ENCODE measurements around the gene TMEM72.

TMEM72 gene

DNA sequence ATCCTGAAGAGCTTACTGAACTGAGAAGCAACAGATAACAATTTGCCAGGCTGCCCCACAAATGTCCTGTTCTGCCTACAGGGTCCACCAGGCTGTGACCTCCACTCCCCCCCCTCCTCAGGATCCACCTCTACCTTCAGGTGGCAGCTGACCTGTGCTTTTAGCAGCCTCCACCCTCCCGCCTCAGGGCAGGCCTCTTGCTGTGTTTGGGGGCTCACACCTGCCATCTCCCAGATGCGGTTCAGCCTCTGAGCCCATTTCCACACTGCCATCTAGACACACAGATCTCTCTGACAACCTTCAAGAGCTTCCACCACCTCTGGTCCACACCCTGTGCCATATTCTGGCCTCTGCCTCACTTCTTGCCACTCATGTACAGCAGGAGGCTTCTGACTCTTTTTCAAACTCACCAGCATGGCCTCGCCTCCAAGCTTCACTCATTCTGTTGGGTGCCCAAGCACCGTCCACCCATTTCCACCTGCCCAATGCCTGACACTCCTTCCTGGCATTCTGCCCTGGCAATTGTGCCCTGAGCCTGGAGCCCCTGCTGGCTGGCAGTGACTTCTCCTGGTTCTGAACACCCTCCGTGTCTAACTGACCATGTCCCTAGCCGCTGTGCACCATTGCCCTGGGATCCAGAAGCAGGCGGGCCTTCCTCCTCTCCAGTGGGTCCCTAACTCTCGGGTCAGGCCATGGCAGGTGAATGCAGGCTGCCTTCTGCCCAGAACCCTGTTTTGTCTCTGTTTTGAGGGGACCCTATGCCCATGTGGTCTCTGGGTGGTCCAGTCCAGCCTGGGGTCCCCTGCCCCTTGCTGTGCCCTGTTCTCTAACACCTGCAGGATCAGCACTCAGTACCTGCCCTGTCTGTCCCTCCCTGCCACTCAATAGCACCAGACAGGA is 18.5 kb downstream of the TMEM72 start:
- Histone ChIP-seq H2AFZ (ENCODE audit: low read length) (no peak overlapping the region), H3K4me3 (ENCODE audit: low read length, poor library complexity, severe bottlenecking) (no peak overlapping the region), H3K9me3 (ENCODE audit: insufficient read depth, low read depth, low read length) (no peaks in the 10 kb centered on the region), H3F3A (ENCODE audit: low read depth) (no peaks in the 10 kb centered on the region), H3K79me2 (ENCODE audit: insufficient read depth, low read length) (no peaks in the 10 kb centered on the region), H3K36me3 (ENCODE audit: insufficient read depth, low read length) (no peaks in the 10 kb centered on the region), H3K9ac (ENCODE audit: low read depth, low read length, poor library complexity, severe bottlenecking) (no peak overlapping the region), H3K4me1 (ENCODE audit: insufficient read depth, low read length, poor library complexity, severe bottlenecking) (peaks cover 13% of the 10 kb centered on the region), H3K9me2 (replicated peaks; ENCODE audit: low read depth, low read length) (no peaks in the 10 kb centered on the region), H4K20me1 (ENCODE audit: insufficient read depth, low read length, poor library complexity, severe bottlenecking) (no peaks in the 10 kb centered on the region), H3K4me2 (ENCODE audit: low read depth, low read length, poor library complexity, severe bottlenecking) (no peak overlapping the region), H3K27me3 (ENCODE audit: insufficient read depth, low read length, poor library complexity, severe bottlenecking) (no peaks in the 10 kb centered on the region)
- no peak for TF ChIP-seq EZH2phosphoT487 (IDR thresholded peaks at IDR 0.05; ENCODE audit: borderline replicate concordance)
- TF ChIP-seq, protein P1, sequence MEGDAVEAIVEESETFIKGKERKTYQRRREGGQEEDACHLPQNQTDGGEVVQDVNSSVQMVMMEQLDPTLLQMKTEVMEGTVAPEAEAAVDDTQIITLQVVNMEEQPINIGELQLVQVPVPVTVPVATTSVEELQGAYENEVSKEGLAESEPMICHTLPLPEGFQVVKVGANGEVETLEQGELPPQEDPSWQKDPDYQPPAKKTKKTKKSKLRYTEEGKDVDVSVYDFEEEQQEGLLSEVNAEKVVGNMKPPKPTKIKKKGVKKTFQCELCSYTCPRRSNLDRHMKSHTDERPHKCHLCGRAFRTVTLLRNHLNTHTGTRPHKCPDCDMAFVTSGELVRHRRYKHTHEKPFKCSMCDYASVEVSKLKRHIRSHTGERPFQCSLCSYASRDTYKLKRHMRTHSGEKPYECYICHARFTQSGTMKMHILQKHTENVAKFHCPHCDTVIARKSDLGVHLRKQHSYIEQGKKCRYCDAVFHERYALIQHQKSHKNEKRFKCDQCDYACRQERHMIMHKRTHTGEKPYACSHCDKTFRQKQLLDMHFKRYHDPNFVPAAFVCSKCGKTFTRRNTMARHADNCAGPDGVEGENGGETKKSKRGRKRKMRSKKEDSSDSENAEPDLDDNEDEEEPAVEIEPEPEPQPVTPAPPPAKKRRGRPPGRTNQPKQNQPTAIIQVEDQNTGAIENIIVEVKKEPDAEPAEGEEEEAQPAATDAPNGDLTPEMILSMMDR (conservative IDR thresholded peaks at IDR 0.05; ENCODE audit: low read length) = no peak

DNA sequence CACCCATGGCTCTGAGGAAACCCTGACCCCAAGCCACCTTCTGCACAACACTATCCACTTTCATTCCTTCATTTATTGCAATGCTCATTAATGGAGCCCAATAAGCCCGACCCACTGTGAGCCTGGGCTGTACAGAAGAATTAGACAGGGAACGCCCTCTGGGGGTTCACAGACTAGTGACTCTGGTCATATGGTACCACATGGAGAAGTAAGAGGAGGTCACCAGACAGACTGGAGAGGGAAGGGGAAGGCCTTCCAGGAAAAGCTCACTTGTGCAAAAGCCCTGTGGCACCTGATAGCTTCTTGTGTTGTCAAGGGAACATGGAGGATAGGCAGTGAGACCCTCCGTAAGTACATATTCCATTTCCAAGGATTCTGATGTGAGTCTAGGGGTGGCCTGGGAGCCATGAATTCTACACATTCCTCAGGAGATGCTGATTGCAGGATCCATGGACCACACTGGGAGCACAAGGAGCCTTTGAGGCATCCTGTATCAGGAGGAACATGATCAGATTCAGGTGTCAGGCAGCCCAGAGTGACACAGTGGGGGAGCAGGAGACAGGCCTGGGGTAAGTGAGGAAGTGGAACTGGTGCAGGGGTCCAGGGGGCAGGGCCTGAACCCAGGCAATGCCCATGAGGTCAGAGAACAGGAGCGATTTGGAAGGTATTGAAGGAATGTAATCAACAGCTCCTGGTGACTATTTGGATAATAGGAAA is 19.9 kb downstream of the TMEM72 start:
- TF ChIP-seq, protein P1 (conservative IDR thresholded peaks at IDR 0.05; ENCODE audit: low read length) = no peak
- TF ChIP-seq EZH2phosphoT487 (IDR thresholded peaks at IDR 0.05; ENCODE audit: borderline replicate concordance) = no peak
- H2AFZ ChIP-seq (ENCODE audit: low read length) = no peak overlapping the region
- no peaks in the 10 kb centered on the region for H3F3A ChIP-seq (ENCODE audit: low read depth)
- no peaks in the 10 kb centered on the region for H3K27me3 ChIP-seq (ENCODE audit: insufficient read depth, low read length, poor library complexity, severe bottlenecking)
- H3K4me2 ChIP-seq (ENCODE audit: low read depth, low read length, poor library complexity, severe bottlenecking) = no peak overlapping the region
- H3K4me1 ChIP-seq (ENCODE audit: insufficient read depth, low read length, poor library complexity, severe bottlenecking) = peaks cover 20% of the 10 kb centered on the region
- H3K9ac ChIP-seq (ENCODE audit: low read depth, low read length, poor library complexity, severe bottlenecking) = no peak overlapping the region
- H3K79me2 ChIP-seq (ENCODE audit: insufficient read depth, low read length) = no peaks in the 10 kb centered on the region
- no peaks in the 10 kb centered on the region for H3K9me2 ChIP-seq (replicated peaks; ENCODE audit: low read depth, low read length)
- no peaks in the 10 kb centered on the region for H3K36me3 ChIP-seq (ENCODE audit: insufficient read depth, low read length)
- no peak overlapping the region for H3K4me3 ChIP-seq (ENCODE audit: low read length, poor library complexity, severe bottlenecking)
- H3K9me3 ChIP-seq (ENCODE audit: insufficient read depth, low read depth, low read length) = no peaks in the 10 kb centered on the region
- no peaks in the 10 kb centered on the region for H4K20me1 ChIP-seq (ENCODE audit: insufficient read depth, low read length, poor library complexity, severe bottlenecking)

DNA sequence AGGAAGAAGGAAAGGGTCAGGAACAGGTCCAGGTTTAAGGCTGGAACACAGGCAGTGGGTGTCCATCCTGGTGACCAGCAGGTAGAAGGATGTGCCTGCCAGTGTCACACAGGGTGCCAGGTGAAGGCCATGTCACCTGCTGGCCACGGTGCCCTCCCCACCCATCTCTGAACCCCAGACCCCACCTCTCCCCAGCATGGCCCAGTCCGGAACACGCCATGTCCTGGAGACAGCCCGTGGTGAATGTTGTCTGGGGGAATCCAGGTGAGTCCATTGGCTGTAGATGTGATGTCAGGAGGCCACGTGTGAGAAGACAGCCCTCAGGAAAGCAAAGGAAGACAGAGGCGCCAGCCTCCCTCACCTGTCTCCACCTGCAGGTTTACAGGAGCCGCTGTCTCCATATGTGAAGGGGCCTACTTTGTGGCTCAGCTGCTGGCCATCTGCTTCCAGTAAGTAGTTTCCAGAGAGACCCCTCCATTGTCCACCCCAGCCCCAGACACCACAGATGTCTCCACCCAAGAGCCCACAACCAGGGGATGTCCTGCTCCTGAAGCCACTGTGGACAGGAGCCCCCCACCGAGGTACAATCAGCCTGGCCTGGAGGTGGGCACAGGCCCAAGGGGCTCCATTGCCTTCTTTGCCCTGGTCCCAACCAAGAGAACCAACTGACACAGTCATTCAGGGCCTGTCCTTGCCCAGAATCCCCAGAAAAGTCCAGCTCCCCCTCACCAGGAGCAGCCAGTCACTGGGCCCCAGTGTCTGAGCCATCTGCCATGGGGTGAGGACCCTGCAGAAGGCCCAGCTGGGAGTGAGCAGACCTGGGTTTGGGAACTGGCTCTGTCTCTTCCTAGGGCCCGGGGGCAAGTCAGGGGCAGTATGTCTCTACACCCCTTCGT is 20.7 kb downstream of the TMEM72 start:
- no peaks in the 10 kb centered on the region for H3K36me3 ChIP-seq (ENCODE audit: insufficient read depth, low read length)
- H2AFZ ChIP-seq (ENCODE audit: low read length) = 0 out of 2 replicates have a peak overlapping the region, but pooled peaks have one; percentile 43
- H3K4me2 ChIP-seq (ENCODE audit: low read depth, low read length, poor library complexity, severe bottlenecking) = no peak overlapping the region
- H3K9ac ChIP-seq (ENCODE audit: low read depth, low read length, poor library complexity, severe bottlenecking) = no peak overlapping the region
- H3K4me3 ChIP-seq (ENCODE audit: low read length, poor library complexity, severe bottlenecking) = no peak overlapping the region
- H3F3A ChIP-seq (ENCODE audit: low read depth) = no peaks in the 10 kb centered on the region
- no peaks in the 10 kb centered on the region for H3K9me3 ChIP-seq (ENCODE audit: insufficient read depth, low read depth, low read length)
- TF ChIP-seq, protein P1 (conservative IDR thresholded peaks at IDR 0.05; ENCODE audit: low read length) = no peak
- no peak for TF ChIP-seq EZH2phosphoT487 (IDR thresholded peaks at IDR 0.05; ENCODE audit: borderline replicate concordance)
- no peaks in the 10 kb centered on the region for H3K27me3 ChIP-seq (ENCODE audit: insufficient read depth, low read length, poor library complexity, severe bottlenecking)
- peaks cover 29% of the 10 kb centered on the region for H3K4me1 ChIP-seq (ENCODE audit: insufficient read depth, low read length, poor library complexity, severe bottlenecking)
- H4K20me1 ChIP-seq (ENCODE audit: insufficient read depth, low read length, poor library complexity, severe bottlenecking) = no peaks in the 10 kb centered on the region
- no peaks in the 10 kb centered on the region for H3K9me2 ChIP-seq (replicated peaks; ENCODE audit: low read depth, low read length)
- H3K79me2 ChIP-seq (ENCODE audit: insufficient read depth, low read length) = no peaks in the 10 kb centered on the region
